Uterus (tissue), 2 donors: ENCODE results near the gene CDH8.

Experiments used
- CTCF ChIP-seq, 4 experiments: fragments of 200-600 bp in 2 of 4; fragments of 450-650 bp in 2 of 4; sonication (generic) in 2 of 4; IDR thresholded peaks; one replicate each; pipeline ENCODE4 v1.5.1; 2016 to 2019; ENCODE audit warnings: antibody characterized with exemption in 4 of 4, mild to moderate bottlenecking in 2 of 4, moderate library complexity in 1 of 4
- POLR2A ChIP-seq, 2 donors: fragments of 450-650 bp; IDR thresholded peaks; one replicate each; pipeline ENCODE4 v1.6.1; 2016; ENCODE audit warnings: antibody characterized with exemption in 2 of 2, mild to moderate bottlenecking in 1 of 2, moderate library complexity in 1 of 2

GRCh38 chr16:61818850-61819249 lies 217.4 kb downstream of the CDH8 start:
- TF ChIP-seq CTCF (IDR thresholded peaks at IDR 0.05) (no peak), POLR2A (IDR thresholded peaks at IDR 0.05) (no peak)
